HCT116 (cell line): ENCODE results near the gene MS4A4A. TPM values are rescaled to one million over a fixed set of nuclear protein-coding genes. Genes with fewer than 3 reads are reported as not detected.

Experiments
- ATAC-seq: fragments of 200-7000 bp; cut with Tn5 transposase; 2 replicates; pipeline ENCODE4 v1.9.1; 2020; ENCODE audit warnings: mild to moderate bottlenecking, moderate library complexity
- Bru-seq: library from RNA; stranded (reverse); fragments of 400-500 nt; gene quantifications from one replicate; lab custom pipeline; 2021; lab: Mats Ljungman, UMichigan
- BruChase-seq, 2 experiments: library from RNA; stranded (reverse); fragments of 400-500 nt; gene quantifications; one replicate each; lab custom pipeline; 2021; lab: Mats Ljungman, UMichigan
- BruUV-seq: library from RNA; stranded (reverse); fragments of 400-500 nt; replicated peaks from 2 replicates; lab custom pipeline; 2021; lab: Mats Ljungman, UMichigan
- CTCF ChIA-PET: fragments of 300-600 bp; sonication (Branson Sonifier 250); formaldehyde crosslinking; loops from one replicate; lab custom pipeline; 2021; ENCODE audit warnings: antibody characterized with exemption; lab: Charles Lee
- POLR2A ChIA-PET: fragments of 300-600, 350-600 bp; sonication (Branson Sonifier 250); formaldehyde crosslinking; loops from one replicate; lab custom pipeline; 2021; ENCODE audit warnings: antibody characterized with exemption; lab: Charles Lee
- RAD21 ChIA-PET, 2 experiments: fragments of 300-600 bp; sonication (Branson Sonifier 250); formaldehyde crosslinking; loops; one replicate each; lab custom pipeline; 2023; ENCODE audit warnings: low total read pairs in 2 of 2; ENCODE audit not compliant: uncharacterized antibody in 2 of 2, unreplicated experiment in 2 of 2, low non-redundant PET in 1 of 2; lab: Charles Lee
- DNase-seq: peaks from one replicate; pipeline ENCODE4 v3.0.0-alpha.2; 2010; ENCODE audit warnings: low read depth, low spot score
- H2AFZ ChIP-seq: fragments of 200-600 bp; shearing (Covaris generic), sonication (generic); 2 replicates; pipeline ENCODE4 v1.6.1; 2017; ENCODE audit warnings: low read depth, mixed run types, mixed read lengths, antibody characterized with exemption, low read length; ENCODE audit not compliant: poor library complexity, severe bottlenecking
- H3K27ac ChIP-seq: 2 replicates; pipeline ENCODE4 v1.5.1; 2012; ENCODE audit warnings: low read depth, low read length
- H3K27me3 ChIP-seq: fragments of 200-600 bp; sonication (generic); 2 replicates; pipeline ENCODE4 v1.6.1; 2016; ENCODE audit warnings: mixed run types, low read length, mixed read lengths; ENCODE audit not compliant: insufficient read depth
- H3K36me3 ChIP-seq, 2 experiments: fragments of 200-500 bp in 1 of 2; fragments of 200-600 bp in 1 of 2; sonication (Bioruptor generic) in 1 of 2; sonication (generic) in 1 of 2; 2 replicates each; pipeline versions ENCODE4 v1.5.1 to v1.6.1; 2014 to 2016; ENCODE audit warnings: low read length in 2 of 2, inconsistent platforms in 1 of 2, mixed read lengths in 1 of 2, mixed run types in 1 of 2; ENCODE audit not compliant: insufficient read depth in 2 of 2, control insufficient read depth in 1 of 2
- H3K4me1 ChIP-seq, 2 experiments: fragments of 200-600 bp in 1 of 2; sonication (generic) in 1 of 2; 2 replicates each; pipeline versions ENCODE4 v1.5.1 to v1.6.1; 2012 to 2017; ENCODE audit warnings: low read length in 2 of 2, inconsistent platforms in 1 of 2, mild to moderate bottlenecking in 1 of 2, mixed read lengths in 1 of 2, mixed run types in 1 of 2, moderate library complexity in 1 of 2; ENCODE audit not compliant: insufficient read depth in 2 of 2, control insufficient read depth in 1 of 2
- H3K4me2 ChIP-seq: fragments of 200-600 bp; sonication (generic); 2 replicates; pipeline ENCODE4 v1.6.1; 2017; ENCODE audit warnings: mixed run types, low read length, mixed read lengths
- H3K4me3 ChIP-seq, 2 experiments: fragments of 200-600 bp in 1 of 2; sonication (generic) in 1 of 2; replicated peaks in 1 of 2; 2 replicates each; pipeline ENCODE4 v1.5.1; 2011 to 2016; ENCODE audit warnings: low read length in 2 of 2, control low read depth in 1 of 2, low read depth in 1 of 2, mild to moderate bottlenecking in 1 of 2, mixed read lengths in 1 of 2, mixed run types in 1 of 2
- H3K79me2 ChIP-seq: fragments of 200-600 bp; sonication (generic); 2 replicates; pipeline ENCODE4 v1.6.1; 2017; ENCODE audit warnings: mild to moderate bottlenecking, mixed run types, low read length, moderate library complexity, mixed read lengths; ENCODE audit not compliant: insufficient read depth
- H3K9ac ChIP-seq: fragments of 200-600 bp; sonication (generic); 2 replicates; pipeline ENCODE4 v1.6.1; 2016; ENCODE audit warnings: low read length, mixed read lengths
- H3K9me2 ChIP-seq: fragments of 200-600 bp; sonication (generic), shearing (Covaris generic); 2 replicates; pipeline ENCODE4 v1.6.1; 2017; ENCODE audit warnings: mixed run types, mild to moderate bottlenecking, moderate library complexity; ENCODE audit not compliant: insufficient read depth
- H3K9me3 ChIP-seq, 2 experiments: fragments of 200-500 bp in 1 of 2; fragments of 200-600 bp in 1 of 2; sonication (Bioruptor generic) in 1 of 2; sonication (generic) in 1 of 2; 2 replicates each; pipeline ENCODE4 v1.6.1; 2014 to 2017; ENCODE audit warnings: low read length in 2 of 2, mixed read lengths in 2 of 2, inconsistent platforms in 1 of 2, low read depth in 1 of 2, mild to moderate bottlenecking in 1 of 2, mixed run types in 1 of 2, moderate library complexity in 1 of 2; ENCODE audit not compliant: control insufficient read depth in 1 of 2, insufficient read depth in 1 of 2
- H4K20me1 ChIP-seq: fragments of 200-600 bp; sonication (generic), shearing (Covaris generic); 2 replicates; pipeline ENCODE4 v1.6.1; 2017; ENCODE audit warnings: mixed run types, mild to moderate bottlenecking, moderate library complexity; ENCODE audit not compliant: insufficient read depth
- CBX3 ChIP-seq: IDR thresholded peaks from 2 replicates; pipeline ENCODE4 v1.6.1; 2012; ENCODE audit warnings: low read depth
- EGR1 ChIP-seq: IDR thresholded peaks from 2 replicates; pipeline ENCODE4 v1.6.1; 2012; ENCODE audit warnings: low read depth
- ELF1 ChIP-seq: IDR thresholded peaks from 2 replicates; pipeline ENCODE4 v1.6.1; 2012; ENCODE audit warnings: low read depth, borderline replicate concordance
- EZH2 ChIP-seq: fragments of 200-600 bp; sonication (generic); IDR thresholded peaks from 2 replicates; pipeline ENCODE4 v1.6.1; 2017; ENCODE audit warnings: antibody characterized with exemption, mixed run types
- POLR2A ChIP-seq: IDR thresholded peaks from 2 replicates; pipeline ENCODE4 v1.7.0; 2011; ENCODE audit warnings: borderline replicate concordance; ENCODE audit not compliant: insufficient read depth, insufficient read length; ENCODE audit errors: extremely low read depth
- SIN3A ChIP-seq: IDR thresholded peaks from 2 replicates; pipeline ENCODE4 v1.6.1; 2012; ENCODE audit warnings: low read depth
- SP1 ChIP-seq: IDR thresholded peaks from 2 replicates; pipeline ENCODE4 v1.6.1; 2012; ENCODE audit warnings: low read depth
- SRF ChIP-seq: IDR thresholded peaks from 2 replicates; pipeline ENCODE4 v1.6.1; 2012; ENCODE audit warnings: low read depth
- ZNF274 ChIP-seq: fragments of 200-500 bp; sonication (Bioruptor generic); IDR thresholded peaks from 2 replicates; pipeline ENCODE4 v1.6.1; 2014; ENCODE audit warnings: mild to moderate bottlenecking, low read depth, low read length, inconsistent platforms
- intact Hi-C: fragments of 100-400 bp; cut with micrococcal nuclease; formaldehyde crosslinking; loops from 2 replicates; pipeline ENCODE4 v1.10.0; 2022
- long read RNA-seq: library from polyadenylated mRNA; unstranded; transcript quantifications from one replicate; pipeline ENCODE4 v2.0.0, GENCODE V29; 2021; ENCODE audit not compliant: unreplicated experiment
- polyA plus RNA-seq: library from polyadenylated mRNA; unstranded; fragments of >200 nt; gene quantifications from 2 replicates; pipeline ENCODE4 v1.2.1, GENCODE V29; 2012; ENCODE audit warnings: missing spikeins
- total RNA-seq: library from RNA; stranded (reverse); gene quantifications from one replicate; pipeline ENCODE4 v1.2.1, GENCODE V29; 2021; ENCODE audit not compliant: unreplicated experiment
- TF ChIP-seq, protein P1 (sequence below): IDR thresholded peaks from 2 replicates; pipeline ENCODE4 v1.6.1; 2012

Gene MS4A4A
- total RNA-seq (0.22 TPM), Bru-seq, nascent RNA (not detected), BruChase-seq, experiment 1, labeled RNA remaining after a 6-hour chase (not detected), BruChase-seq, experiment 2, labeled RNA remaining after a 2-hour chase (not detected)
- polyA plus RNA-seq: not detected in 2 replicates
- long read RNA-seq: 0 reads

DNA sequence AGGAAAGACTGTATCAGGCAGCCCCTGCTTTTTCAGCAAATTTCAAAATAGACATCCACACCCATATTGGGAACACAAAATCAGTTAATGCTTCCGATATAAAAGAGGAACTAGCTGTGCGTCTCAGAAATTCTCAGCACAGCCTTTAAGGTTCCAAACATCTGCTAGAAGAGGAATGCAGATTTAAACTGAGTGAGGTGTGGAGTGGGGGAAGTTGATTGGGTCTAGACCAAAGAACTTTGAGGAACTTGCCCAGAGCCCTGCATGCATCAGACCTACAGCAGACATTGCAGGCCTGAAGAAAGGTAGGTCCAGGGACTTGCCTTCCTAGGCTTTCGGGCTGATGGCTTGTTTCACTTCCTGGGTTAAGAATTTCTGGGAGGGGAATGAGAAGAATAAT, at the start of gene MS4A4A:
MS4A4A (plus strand) TSS at position 255 of the 400 bp plus-strand sequence; CDS start at position 265, 10 bp downstream.
- Histone ChIP-seq H3K36me3 (no peaks in the 10 kb centered on the region), H3K79me2 (no peaks in the 10 kb centered on the region), H3K4me3 (no peak within 1 kb of the TSS), H3K9ac (no peak within 1 kb of the TSS), H2AFZ (no peak within 1 kb of the TSS), H3K9me2 (no peaks in the 10 kb centered on the region), H3K4me1 (no peaks in the 10 kb centered on the region), H4K20me1 (no peaks in the 10 kb centered on the region), H3K4me2 (no peak within 1 kb of the TSS), H3K27me3 (no peaks in the 10 kb centered on the region), H3K27ac (no peak within 1 kb of the TSS), H3K9me3 (no peaks in the 10 kb centered on the region)
- RAD21 ChIA-PET: no interaction called here
- intact Hi-C loops: no loop called here
- POLR2A ChIA-PET: no interaction called here
- no peak for DNase-seq
- ATAC-seq: no peak
- no TSS peak for BruUV-seq
- TF ChIP-seq CBX3 (no peak), SRF (no peak), SIN3A (no peak), POLR2A (no peak), ZNF274 (no peak), EZH2 (no peak)
- TF ChIP-seq, protein P1, sequence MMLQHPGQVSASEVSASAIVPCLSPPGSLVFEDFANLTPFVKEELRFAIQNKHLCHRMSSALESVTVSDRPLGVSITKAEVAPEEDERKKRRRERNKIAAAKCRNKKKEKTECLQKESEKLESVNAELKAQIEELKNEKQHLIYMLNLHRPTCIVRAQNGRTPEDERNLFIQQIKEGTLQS: no peak
- CTCF ChIA-PET: interaction anchor here (1.0 kb wide), 1 partner anchor 83 kb away, joined by 3 read pairs; no protein-coding TSS in a partner anchor

DNA sequence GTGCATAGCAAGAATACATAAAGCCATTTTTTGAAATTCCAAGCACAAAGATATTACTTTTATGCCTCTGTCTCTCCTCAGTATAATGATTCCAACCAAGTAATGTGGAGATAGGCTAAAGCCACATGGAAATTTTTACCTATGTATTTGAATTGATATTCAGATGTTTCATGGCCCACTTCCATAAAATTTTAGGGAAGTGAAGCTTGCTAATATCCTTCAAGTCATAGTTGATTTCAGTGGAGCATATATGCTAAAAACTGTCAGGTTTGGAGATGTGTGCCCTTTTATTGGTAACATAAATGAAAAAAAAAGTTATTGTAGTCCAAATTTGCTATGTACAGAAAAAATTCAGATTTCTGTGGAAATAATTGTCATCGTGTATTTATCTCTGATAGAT, 49.8 kb upstream of the MS4A4A start:
- no peaks in the 10 kb centered on the region for H3K36me3 ChIP-seq
- H3K79me2 ChIP-seq: no peaks in the 10 kb centered on the region
- intact Hi-C loops: no loop called here
- H2AFZ ChIP-seq: no peak overlapping the region
- no peaks in the 10 kb centered on the region for H3K9me2 ChIP-seq
- no peak overlapping the region for H3K27ac ChIP-seq
- TF ChIP-seq SP1: no peak
- no peak for TF ChIP-seq EGR1
- TF ChIP-seq ELF1: no peak
- no peak for TF ChIP-seq ZNF274
- no peaks in the 10 kb centered on the region for H4K20me1 ChIP-seq
- ChIA-PET CTCF (no interaction called here), POLR2A (interaction anchor here (0.7 kb wide), 1 partner anchor 419 kb away, joined by 3 read pairs; no protein-coding TSS in a partner anchor), RAD21 (no interaction called here)
- H3K27me3 ChIP-seq: no peaks in the 10 kb centered on the region
- no peaks in the 10 kb centered on the region for H3K9me3 ChIP-seq
- H3K4me1 ChIP-seq: no peaks in the 10 kb centered on the region
- H3K4me2 ChIP-seq: no peak overlapping the region
- DNase-seq (no peak), ATAC-seq (no peak)
- H3K9ac ChIP-seq: no peak overlapping the region
- no peak overlapping the region for H3K4me3 ChIP-seq
- no TSS peak for BruUV-seq
